Left ventricle myocardium superior (tissue), 1 donor: ENCODE data around the gene LSMEM2. TPM values are rescaled to one million over a fixed set of nuclear protein-coding genes. Genes with fewer than 3 reads are reported as not detected.
A peak's percentile ranks its signal among the peaks of the same experiment; 100 is the strongest.
"Not testable (repeated sequence)": the region's sequence is repeated elsewhere in the genome, so short reads cannot be mapped to it uniquely, and the experiment has no call there.

Experiments
- ATAC-seq: fragments of 200-7000 bp; cut with Tn5 transposase; one replicate; pipeline ENCODE4 v1.9.1; 2020; ENCODE audit warnings: mild to moderate bottlenecking, moderate library complexity
- DNase-seq: peaks from one replicate; pipeline ENCODE4 v3.0.0-alpha.2; 2020
- intact Hi-C: fragments of 100-400 bp; cut with micrococcal nuclease; formaldehyde crosslinking; loops from one replicate; pipeline ENCODE4 v1.11.0; 2022
- total RNA-seq: library from RNA; stranded (reverse); fragmentation: NEBNext Ultra II Directional; extraction: Animal tissue kit (Norgen Biotek cat#: 25700); gene quantifications from one replicate; pipeline ENCODE4 v1.2.1, GENCODE V29; 2021
- donor health status: DM: no; HTN: yes; CAD: no; lungs with severe emphysema.

The LSMEM2 gene
- total RNA-seq, 1 donor from 2014 or later = 31.6 TPM

- intact Hi-C loops = no loop called here
- ATAC-seq = no peak
- no peak for DNase-seq
These were observed 15.9 kb downstream of the LSMEM2 start for GRCh38 chr3:50294492-50295403.

DNA sequence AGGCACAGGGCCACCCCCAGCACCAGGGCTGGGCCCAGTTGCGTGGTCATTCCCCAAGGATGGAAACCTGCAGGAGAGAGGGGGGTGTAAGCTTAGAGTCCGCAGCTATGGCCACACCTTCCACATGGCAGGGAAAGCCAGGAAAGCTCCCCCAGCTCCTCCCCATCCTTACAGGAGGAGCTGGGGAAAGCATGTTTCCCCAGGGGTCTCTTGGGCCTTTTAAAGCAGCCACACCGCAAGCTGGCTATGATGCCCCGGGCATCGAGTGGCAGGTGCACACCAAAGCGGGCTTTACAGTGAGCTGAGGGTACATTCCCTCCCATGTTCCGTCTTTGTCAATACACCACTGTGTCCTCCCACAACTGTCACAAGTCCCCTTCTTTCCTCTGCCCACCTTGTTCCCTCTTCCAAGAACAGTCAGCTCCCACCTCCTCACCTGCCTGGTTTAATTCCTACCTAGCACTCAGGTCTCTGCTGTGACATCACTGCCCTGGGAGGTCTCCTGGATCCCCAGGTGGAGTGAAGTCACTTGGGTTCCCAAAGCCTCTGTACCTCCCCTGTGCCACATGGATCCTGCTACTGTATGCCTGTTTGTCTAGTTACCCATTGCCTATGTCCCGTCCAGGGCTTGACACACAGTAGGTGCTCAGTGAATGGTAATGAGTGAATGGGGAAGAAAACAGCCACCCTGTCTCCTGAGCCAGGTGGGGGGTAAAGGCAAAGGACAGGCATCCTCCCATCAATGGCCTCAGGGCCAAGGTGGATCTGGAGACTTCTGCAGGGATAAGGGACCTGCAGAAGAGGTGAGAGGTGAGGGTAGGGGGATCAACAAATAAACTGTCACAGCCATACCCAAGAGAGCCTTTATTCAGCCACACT lies 16.9 kb downstream of the LSMEM2 start:
- no peak for DNase-seq
- no peak for ATAC-seq
- intact Hi-C loops = no loop called here

- no peak for DNase-seq
- ATAC-seq = no peak
- intact Hi-C loops = no loop called here
These were observed 18.0 kb downstream of the LSMEM2 start for GRCh38 chr3:50296721-50297383.

- intact Hi-C loops = no loop called here
- DNase-seq = no peak
- no peak for ATAC-seq
These were observed 18.5 kb downstream of the LSMEM2 start for GRCh38 chr3:50297384-50297775.

DNA sequence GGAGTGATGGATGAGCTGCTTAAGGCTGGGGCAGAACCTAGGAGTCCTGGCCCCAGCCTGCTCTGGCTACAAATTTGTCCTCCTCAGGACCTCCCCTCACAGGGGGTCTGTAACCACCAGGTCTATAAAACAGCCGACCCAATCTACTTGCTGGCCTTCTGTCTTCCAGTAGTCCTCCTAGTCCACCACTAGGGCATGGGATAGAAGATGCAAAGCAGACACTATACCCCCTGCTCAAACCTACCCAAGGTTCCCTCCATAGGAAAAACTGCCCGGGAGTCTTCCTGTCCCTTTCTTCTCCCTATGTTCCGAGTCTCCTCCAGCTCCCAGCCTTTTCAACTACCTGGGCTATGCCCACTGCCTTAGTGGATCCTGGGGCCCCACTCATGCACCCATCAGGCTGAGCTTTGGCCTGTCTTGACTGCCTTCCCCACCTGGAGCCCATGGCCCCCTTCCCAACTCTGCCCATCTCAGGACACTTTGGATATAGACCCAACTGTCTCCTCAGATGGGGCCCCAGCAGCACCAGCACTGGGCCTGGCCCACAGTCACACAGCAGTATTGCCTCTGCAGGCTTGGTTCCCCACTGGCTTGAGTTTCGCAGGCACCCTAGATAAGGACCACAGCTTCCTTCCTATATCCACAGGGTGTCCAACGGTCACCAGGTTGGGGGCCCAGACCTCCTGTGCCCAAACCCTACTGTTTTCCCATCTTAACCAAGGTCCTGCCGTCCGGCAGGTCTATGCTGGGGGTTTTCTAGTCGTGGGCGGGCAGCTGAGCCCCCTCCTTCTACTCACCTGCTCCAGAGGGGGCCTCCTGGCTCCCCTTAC lies 19.2 kb downstream of the LSMEM2 start:
- no peak for ATAC-seq
- intact Hi-C loops = no loop called here
- no peak for DNase-seq

DNA sequence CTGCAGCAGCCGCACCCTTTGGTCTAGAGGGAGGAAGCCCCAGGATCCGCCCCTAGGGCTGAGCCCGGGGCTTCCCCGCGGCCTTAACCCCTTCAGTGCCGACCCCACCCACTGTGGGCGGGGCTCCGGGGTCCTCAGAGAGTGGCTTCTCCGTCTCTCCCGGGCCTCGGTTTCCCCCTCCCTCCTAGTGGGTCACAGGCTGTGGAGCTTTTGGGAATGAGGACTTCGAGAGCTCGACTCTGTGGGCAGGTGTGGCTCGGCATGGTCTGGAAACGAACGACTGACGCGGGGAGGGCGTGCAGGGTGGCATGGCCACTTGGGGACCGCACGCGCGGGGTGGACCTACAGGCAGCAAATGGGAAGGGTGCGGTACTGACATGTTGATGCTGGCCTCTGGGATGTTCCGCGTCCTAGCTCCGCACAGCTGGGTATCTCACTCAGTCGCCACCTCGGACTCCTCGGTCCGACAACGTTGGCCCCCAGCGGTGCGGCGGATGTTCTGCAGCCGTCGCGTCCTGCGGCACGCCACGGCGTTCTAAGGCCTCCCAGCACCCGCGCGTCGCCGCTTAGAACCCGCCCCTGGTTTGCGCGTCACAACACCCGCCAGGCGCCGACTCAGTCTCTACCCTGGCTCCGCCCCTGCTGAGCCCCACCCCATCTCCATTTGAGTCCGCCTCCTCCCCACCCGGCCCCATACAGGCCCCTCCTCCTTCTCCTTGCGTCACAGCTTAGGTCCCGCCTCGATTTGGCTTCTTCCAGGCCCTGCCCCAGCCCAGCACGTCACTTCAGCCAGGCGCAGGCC lies 20.1 kb downstream of the LSMEM2 start, which contains the start of the genes HYAL3 and NAA80:
Gene HYAL3, minus strand, starts transcription at position 570 of the 802 bp plus-strand sequence. CDS start 3,803 bp downstream, outside the sequence.
Gene NAA80, minus strand, starts transcription at position 570 of the 802 bp plus-strand sequence. CDS start 1,942 bp downstream, outside the sequence.
- intact Hi-C loops = no loop called here
- DNase-seq (peak; percentile 100), ATAC-seq (peak; percentile 85)

- DNase-seq = no peak
- ATAC-seq = no peak
- intact Hi-C loops = no loop called here
These were observed 20.7 kb downstream of the LSMEM2 start for GRCh38 chr3:50299638-50299928.

GRCh38 chr3:50299929-50300680 lies 21.2 kb downstream of the LSMEM2 start:
- ATAC-seq (peak; percentile 0), DNase-seq (peak; percentile 52)
- intact Hi-C loops = no loop called here

DNA sequence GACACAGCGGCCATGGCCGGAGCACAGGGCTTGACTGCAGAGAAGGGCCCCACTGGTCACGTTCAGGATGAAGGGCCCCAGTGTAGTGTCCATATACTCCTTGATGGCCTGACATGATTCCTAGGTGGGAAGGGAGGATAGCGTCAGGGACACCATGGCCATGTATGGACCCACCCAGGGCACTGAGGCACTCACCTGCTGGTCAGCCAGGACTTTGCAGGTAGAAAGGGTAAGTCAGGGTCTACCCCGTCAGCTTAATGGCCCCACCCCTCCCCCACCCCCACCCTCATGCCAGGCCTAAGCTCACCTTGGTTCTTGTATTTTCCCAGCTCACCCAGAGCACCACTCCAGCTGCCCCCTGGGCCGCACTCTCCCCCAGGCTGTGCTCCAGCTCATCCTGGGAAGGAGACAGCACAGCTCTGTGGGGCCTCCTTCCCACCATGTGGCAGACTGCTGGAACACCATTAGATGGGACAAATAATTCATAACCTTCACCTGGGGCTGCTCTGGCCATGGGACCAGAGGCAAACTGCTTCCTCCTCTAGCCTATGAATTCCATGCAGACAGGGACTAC lies 21.9 kb downstream of the LSMEM2 start:
- intact Hi-C loops = no loop called here
- DNase-seq (no peak), ATAC-seq (no peak)

DNA sequence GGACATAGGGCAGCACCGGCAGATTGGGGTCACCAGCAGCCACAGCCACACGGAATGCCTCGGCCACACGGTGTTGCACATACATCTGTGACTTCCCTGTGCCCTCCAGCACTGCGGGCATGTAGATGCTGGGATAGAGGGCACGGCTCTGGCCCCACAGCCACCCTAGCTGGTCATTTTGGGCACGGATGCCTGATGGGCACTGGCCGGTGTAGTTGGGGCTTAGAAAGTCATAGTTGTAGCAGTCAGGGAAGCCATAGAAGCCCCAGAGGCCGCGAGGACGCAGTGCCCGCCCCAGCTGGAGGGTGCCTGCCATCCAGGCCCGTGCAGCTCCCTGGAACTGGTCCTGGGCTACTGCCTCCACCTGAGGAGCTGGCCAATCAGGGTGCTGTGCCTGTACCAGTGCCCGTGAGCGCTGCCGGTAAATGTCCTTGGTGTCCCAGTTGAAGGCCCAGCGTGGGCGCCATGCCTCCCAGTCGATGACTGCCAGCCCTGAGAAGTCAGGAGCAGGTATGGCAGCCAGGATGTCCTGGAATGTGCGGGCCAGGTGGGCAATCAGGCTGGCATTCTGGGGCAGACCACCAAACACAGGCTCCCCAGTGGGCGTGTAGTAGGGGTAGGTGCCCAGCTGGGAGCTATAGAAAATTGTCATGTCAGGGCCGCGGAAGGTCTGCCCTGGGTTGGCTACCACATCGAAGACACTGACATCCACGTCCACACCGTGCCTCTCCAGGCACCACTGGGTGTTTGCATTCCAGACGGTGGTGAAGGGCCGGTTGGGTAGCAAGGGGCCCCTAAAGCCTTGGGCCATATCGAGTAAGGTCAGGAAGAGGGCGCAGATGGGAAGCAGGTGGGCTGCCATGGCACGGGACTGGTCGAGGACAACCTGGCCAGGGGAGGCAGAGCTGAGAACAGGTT lies 23.5 kb downstream of the LSMEM2 start:
- peak; percentile 47 for DNase-seq
- intact Hi-C loops = no loop called here
- no peak for ATAC-seq

GRCh38 chr3:50303013-50303815 lies 24.3 kb downstream of the LSMEM2 start, which contains the start of gene HYAL1:
TSS of gene HYAL1 (minus strand) at chr3:50303574. CDS start at chr3:50302956, 618 bp downstream.
- intact Hi-C loops = no loop called here
- DNase-seq = peak; percentile 91
- peak; percentile 56 for ATAC-seq

- no peak for ATAC-seq
- no peak for DNase-seq
- intact Hi-C loops = no loop called here
These were observed 25.7 kb downstream of the LSMEM2 start for GRCh38 chr3:50304601-50305000.

DNA sequence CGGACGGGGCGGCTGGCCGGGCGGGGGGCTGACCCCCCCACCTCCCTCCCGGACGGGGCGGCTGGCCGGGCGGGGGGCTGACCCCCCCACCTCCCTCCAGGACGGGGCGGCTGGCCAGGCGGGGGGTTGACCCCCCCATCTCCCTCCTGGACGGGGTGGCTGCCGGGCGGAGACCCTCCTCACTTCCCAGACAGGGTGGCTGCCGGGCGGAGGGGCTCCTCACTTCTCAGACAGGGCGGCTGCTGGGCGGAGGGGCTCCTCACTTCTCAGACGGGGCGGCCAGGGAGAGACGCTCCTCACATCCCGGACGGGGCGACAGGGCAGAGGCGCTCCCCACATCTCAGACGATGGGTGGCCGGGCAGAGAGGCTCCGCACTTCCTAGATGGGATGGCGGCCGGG lies 33.2 kb downstream of the LSMEM2 start:
- DNase-seq, intact Hi-C loops, ATAC-seq: not testable (repeated sequence)

DNA sequence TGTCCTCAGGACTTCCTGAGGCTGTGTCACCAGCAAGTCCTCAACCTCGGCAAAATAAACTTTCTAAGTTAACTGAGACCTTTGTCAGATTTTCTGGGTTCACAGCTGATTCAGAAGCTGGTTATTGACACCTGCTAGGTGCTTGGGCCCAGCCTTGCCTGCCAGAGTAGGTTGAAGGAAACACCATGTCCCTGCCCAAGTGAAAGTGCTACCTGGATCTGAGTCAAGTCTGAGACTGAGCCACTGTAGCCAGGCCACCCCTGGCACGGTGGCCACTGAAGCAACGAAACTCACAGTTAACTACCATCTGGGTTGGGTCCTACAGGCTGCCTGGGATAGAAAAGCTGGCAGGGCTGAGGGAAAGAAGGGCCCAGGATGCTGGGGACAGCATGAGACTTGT lies 35.5 kb downstream of the LSMEM2 start:
- DNase-seq (no peak), ATAC-seq (peak; percentile 37)
- intact Hi-C loops = no loop called here

GRCh38 chr3:50314816-50315215 lies 35.9 kb downstream of the LSMEM2 start:
- ATAC-seq = no peak
- intact Hi-C loops = no loop called here
- no peak for DNase-seq
